GM12874 (cell line): ENCODE data around the gene SIL1.

Source experiments
- TF ChIP-seq, protein P1 (sequence below): IDR thresholded peaks from 2 replicates; pipeline ENCODE4 v1.5.1; 2011; ENCODE audit warnings: low read depth, mild to moderate bottlenecking, control low read depth, low read length, moderate library complexity; ENCODE audit not compliant: insufficient read depth

Gene SIL1

DNA sequence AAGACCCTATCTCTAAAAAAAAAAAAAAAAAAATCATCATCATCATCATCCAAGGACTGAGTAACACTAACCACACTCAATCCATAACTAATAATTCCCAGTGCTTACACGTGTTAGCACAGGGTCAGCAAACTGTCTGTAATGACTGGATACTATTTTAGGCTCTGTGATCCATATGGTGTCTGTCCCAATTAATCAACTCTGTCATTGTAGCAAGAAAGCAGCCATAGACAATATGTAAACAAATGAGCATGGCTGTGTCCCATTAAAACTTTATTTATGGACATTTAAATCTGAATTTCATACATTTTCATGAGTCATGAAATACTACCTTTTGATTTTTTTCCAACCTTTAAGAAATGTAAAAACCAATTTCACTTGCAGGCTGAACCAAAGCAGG lies 148.4 kb downstream of the SIL1 start:
- TF ChIP-seq, protein P1, sequence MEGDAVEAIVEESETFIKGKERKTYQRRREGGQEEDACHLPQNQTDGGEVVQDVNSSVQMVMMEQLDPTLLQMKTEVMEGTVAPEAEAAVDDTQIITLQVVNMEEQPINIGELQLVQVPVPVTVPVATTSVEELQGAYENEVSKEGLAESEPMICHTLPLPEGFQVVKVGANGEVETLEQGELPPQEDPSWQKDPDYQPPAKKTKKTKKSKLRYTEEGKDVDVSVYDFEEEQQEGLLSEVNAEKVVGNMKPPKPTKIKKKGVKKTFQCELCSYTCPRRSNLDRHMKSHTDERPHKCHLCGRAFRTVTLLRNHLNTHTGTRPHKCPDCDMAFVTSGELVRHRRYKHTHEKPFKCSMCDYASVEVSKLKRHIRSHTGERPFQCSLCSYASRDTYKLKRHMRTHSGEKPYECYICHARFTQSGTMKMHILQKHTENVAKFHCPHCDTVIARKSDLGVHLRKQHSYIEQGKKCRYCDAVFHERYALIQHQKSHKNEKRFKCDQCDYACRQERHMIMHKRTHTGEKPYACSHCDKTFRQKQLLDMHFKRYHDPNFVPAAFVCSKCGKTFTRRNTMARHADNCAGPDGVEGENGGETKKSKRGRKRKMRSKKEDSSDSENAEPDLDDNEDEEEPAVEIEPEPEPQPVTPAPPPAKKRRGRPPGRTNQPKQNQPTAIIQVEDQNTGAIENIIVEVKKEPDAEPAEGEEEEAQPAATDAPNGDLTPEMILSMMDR, result no peak

DNA sequence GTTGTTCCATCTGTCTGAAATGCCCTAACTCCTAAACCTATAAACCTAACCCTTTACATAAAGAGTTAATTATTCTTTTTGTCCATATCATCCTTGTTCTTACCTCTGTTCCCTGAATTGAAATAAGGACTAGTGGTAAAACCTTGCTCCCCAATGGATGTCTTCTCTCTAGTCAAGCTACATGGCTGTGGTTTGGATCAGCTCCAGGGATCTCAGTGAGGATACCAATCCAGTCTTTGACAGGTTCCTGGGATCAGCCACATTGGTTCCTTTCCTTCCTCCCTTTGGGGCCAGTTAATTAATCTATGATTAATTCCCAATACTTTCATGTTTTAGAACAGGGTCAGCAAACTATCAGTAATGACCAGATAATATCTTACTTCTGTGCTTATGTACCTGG lies 151.6 kb downstream of the SIL1 start:
- TF ChIP-seq, protein P1, result no peak

DNA sequence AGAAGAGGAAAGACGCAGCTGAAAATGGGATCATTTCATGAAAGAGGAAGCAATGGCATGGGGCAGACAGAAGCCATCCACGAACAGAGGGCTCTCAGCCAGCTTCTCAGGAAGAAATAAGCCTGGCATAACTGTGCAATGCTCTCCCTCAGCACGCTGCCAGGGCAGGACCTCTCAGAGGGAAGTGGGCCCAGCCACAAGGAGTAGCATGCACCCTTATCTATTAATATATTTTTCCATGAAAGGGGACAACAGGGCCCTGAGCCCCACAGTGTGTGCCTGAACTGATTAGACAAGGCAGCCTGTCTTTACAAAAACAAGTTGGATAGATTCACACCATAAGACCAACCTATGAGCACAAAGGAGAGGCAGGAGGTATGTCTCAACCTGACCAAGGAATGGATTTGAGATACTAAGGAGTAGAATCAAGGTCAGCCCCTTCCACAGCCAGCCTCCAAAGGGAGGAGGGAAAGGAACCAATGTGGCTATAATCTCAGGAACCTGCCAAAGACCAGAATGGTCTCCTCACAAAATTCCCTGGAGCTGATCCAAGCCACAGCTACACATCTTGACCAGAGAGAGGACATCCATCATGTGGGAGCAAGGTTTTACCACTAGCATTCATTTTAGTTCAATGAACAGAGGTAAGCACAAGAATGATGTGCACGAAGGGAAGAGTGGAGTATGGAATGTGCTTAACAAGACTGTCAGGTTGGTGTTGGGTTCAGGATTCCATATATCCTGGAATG lies 154.8 kb downstream of the SIL1 start:
- TF ChIP-seq, protein P1, result no peak

DNA sequence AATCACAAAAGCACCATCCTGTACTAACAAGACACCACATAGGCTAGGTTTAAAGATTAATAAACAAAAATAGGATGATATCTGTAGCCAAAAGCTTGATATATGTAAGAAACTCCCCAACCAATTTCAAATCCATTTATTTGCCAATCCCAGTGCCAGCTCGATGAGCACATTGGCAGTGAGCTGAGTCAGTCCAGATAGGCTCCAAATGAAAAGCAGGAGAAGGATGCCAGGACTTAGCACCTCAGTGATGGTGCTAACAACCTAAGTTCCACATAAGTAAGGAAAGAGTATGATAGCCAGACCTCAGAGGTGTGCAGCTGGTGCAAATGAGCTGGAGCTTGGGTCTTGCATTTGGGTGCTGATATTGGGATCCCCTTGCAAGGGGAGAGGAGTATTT lies 158.1 kb downstream of the SIL1 start:
- TF ChIP-seq, protein P1, result no peak

DNA sequence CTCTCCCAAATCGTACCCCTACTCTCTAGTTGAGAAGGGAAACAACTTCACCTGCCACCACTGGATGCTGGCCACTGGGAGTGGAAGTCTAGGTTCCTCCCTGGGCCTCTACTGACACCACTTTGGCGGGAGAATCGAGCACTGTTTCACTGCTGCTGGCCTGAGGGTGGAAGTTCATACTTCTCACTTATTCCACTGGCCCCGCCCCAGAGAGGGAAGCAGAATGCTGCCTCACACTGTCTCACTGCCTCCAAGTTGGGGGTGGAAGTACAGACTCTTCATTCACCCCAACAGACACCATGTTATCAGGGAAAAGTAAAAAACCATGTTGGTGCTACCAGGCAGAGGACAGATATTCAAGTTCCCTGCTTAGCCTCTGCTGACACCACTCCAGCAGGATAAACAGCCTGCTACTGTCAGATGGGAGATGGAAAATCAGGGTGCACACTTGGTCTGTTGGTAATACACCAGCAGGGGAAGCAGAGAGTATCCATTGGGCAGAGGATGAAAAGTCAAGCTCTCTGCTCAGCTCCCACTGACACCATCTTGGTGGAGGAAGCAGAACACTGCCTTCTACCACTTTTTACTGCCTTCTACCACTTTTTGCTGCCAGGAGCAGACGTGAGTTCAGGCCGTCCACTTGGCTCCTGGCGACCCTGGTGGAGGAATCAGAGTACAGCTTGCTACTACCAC lies 159.4 kb downstream of the SIL1 start:
- TF ChIP-seq, protein P1, result no peak

DNA sequence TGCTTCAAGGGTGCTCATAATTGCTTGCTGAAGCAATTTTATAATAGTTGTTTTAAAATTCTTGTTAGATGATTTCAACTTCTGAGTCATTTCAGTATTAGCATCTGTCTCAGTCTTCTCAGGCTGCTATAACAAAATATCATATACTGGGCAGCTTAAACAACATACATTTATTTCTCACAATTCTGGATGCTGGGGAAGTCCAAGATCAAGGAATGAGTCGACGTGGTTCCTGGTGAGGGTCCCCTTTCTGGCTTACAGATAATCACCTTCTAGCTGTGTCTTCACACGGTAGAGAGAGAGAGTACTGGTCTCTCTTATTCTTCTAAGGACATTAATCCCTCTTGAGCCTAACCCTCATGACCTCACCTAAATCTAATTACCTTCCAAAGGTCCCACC lies 160.4 kb downstream of the SIL1 start:
- TF ChIP-seq, protein P1, result no peak

DNA sequence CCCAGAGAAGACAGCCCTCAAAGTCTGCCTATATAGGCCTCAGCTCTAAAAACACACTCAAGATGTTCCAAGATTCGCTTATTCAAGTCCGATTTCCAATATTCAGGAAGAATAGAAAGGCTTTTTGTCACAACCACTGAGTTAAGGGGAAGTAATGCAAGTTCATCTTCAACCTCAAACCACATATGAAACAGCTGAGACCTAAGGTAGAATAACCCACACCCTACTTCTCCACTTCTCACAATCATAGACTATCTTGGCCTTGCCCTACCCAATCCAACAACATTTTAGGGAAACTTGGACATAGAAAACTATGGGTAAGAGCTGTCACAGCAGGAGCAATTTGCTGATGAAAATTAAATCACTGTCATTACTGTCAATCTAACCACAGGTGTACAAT lies 171.0 kb downstream of the SIL1 start:
- TF ChIP-seq, protein P1, result no peak
